Osteocyte (in vitro differentiated cells): Measurements from ENCODE around the gene SPRR1A. TPM values are rescaled to one million over a fixed set of nuclear protein-coding genes. Genes with fewer than 3 reads are reported as not detected.

Experiments
- DNase-seq: peaks from one replicate; pipeline ENCODE4 v3.0.0; 2021; ENCODE audit warnings: mixed read lengths; ENCODE audit not compliant: unreplicated experiment; ENCODE audit errors: extremely low spot score
- H3K27ac Mint-ChIP-seq: one replicate; pipeline ENCODE4 v1.8.0; 2021; ENCODE audit warnings: mild to moderate bottlenecking, mixed read lengths; ENCODE audit not compliant: unreplicated experiment
- H3K27me3 Mint-ChIP-seq: one replicate; pipeline ENCODE4 v1.8.0; 2021; ENCODE audit warnings: mixed read lengths; ENCODE audit not compliant: unreplicated experiment
- H3K36me3 Mint-ChIP-seq: one replicate; pipeline ENCODE4 v1.8.0; 2021; ENCODE audit warnings: mixed read lengths; ENCODE audit not compliant: unreplicated experiment
- H3K4me1 Mint-ChIP-seq: one replicate; pipeline ENCODE4 v1.8.0; 2021; ENCODE audit warnings: mixed read lengths; ENCODE audit not compliant: unreplicated experiment
- H3K4me3 Mint-ChIP-seq: one replicate; pipeline ENCODE4 v1.8.0; 2021; ENCODE audit warnings: mild to moderate bottlenecking, moderate library complexity, mixed read lengths; ENCODE audit not compliant: unreplicated experiment
- H3K9me3 Mint-ChIP-seq: one replicate; pipeline ENCODE4 v1.8.0; 2021; ENCODE audit warnings: mixed read lengths; ENCODE audit not compliant: unreplicated experiment
- total RNA-seq: library from RNA; stranded (reverse); gene quantifications from 2 replicates; pipeline ENCODE4 v1.2.1, GENCODE V29; 2021
- TF ChIP-seq, protein P1 (sequence below): fragments of 200-600 bp; sonication (generic); IDR thresholded peaks from 2 replicates; pipeline ENCODE4 v1.5.0; 2021; ENCODE audit warnings: antibody characterized with exemption, mild to moderate bottlenecking, moderate library complexity

The SPRR1A gene
- total RNA-seq, 1 donor from 2014 or later, result not detected

GRCh38 chr1:152969036-152969435 is 14.8 kb upstream of the SPRR1A start:
- peak; percentile 54 for DNase-seq
- H3K4me3 Mint-ChIP-seq, result no peak overlapping the region
- TF ChIP-seq, protein P1, sequence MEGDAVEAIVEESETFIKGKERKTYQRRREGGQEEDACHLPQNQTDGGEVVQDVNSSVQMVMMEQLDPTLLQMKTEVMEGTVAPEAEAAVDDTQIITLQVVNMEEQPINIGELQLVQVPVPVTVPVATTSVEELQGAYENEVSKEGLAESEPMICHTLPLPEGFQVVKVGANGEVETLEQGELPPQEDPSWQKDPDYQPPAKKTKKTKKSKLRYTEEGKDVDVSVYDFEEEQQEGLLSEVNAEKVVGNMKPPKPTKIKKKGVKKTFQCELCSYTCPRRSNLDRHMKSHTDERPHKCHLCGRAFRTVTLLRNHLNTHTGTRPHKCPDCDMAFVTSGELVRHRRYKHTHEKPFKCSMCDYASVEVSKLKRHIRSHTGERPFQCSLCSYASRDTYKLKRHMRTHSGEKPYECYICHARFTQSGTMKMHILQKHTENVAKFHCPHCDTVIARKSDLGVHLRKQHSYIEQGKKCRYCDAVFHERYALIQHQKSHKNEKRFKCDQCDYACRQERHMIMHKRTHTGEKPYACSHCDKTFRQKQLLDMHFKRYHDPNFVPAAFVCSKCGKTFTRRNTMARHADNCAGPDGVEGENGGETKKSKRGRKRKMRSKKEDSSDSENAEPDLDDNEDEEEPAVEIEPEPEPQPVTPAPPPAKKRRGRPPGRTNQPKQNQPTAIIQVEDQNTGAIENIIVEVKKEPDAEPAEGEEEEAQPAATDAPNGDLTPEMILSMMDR, result no peak
- H3K27me3 Mint-ChIP-seq, result no peaks in the 10 kb centered on the region
- H3K4me1 Mint-ChIP-seq, result no peaks in the 10 kb centered on the region
- H3K9me3 Mint-ChIP-seq, result no peaks in the 10 kb centered on the region
- H3K27ac Mint-ChIP-seq, result no peak overlapping the region
- no peaks in the 10 kb centered on the region for H3K36me3 Mint-ChIP-seq

DNA sequence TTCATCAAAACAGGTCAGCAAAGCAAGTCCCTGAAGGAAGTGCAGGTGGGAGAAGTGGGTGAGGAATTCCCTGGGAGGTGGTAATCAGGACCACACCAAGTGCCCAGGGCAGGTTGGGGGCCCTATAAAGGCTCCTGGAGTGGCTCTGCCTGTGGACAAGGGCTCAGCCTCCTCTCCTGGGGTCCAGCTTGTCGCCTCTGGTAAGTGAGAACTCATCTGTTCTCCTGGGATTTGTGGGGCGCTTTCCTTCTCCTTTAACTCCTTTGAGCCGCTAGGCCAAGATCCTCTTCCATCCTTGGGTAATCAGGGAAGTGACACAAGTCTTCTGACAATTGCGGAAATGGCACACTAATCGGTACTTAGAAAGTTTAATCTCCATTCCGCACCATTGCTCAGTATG is 13.4 kb upstream of the SPRR1A start, which contains the start of gene SPRR4:
TSS of gene SPRR4 (plus strand) at position 154 of the 400 bp plus-strand sequence. CDS start 1,243 bp downstream, outside the sequence.
- H3K4me1 Mint-ChIP-seq, result no peaks in the 10 kb centered on the region
- H3K36me3 Mint-ChIP-seq, result no peaks in the 10 kb centered on the region
- no peaks in the 10 kb centered on the region for H3K9me3 Mint-ChIP-seq
- TF ChIP-seq, protein P1, result no peak
- no peaks in the 10 kb centered on the region for H3K27me3 Mint-ChIP-seq
- no peak within 1 kb of the TSS for H3K4me3 Mint-ChIP-seq
- no peak within 1 kb of the TSS for H3K27ac Mint-ChIP-seq
- peak; percentile 6 for DNase-seq

DNA sequence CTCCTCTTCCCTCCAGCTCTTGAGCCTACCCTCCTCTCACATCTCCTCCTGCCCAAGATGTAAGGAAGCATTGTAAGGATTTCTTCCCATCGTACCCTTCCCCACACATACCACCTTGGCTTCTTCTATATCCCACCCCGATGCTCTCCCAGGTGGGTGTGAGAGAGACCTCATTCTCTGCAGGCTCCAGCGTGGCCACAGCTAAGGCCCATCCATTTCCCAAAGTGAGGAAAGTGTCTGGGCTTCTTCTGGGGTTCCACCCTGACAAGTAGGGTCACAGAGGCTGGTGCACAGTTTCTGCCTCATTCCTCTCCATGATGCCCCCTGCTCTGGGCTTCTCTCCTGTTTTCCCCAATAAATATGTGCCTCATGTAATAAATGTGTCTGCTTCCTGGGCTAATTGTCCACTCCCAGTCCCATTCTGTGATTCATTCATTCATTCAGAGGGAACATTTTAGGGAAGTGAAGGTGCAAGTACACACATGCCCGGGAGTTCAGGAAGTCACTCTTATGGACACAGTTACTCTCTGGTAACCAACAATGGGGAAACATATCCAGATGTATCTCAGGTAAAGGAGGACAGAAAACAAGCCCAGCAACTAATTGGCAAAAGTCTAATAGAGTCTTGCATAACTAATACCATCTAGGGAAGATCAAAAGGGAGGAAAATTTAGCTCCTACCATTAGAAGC is 11.5 kb upstream of the SPRR1A start:
- Mint-ChIP-seq H3K36me3 (no peaks in the 10 kb centered on the region), H3K4me3 (no peak overlapping the region), H3K27me3 (no peaks in the 10 kb centered on the region), H3K9me3 (no peaks in the 10 kb centered on the region), H3K4me1 (no peaks in the 10 kb centered on the region), H3K27ac (no peak overlapping the region)
- TF ChIP-seq, protein P1, result no peak
- DNase-seq, result no peak

DNA sequence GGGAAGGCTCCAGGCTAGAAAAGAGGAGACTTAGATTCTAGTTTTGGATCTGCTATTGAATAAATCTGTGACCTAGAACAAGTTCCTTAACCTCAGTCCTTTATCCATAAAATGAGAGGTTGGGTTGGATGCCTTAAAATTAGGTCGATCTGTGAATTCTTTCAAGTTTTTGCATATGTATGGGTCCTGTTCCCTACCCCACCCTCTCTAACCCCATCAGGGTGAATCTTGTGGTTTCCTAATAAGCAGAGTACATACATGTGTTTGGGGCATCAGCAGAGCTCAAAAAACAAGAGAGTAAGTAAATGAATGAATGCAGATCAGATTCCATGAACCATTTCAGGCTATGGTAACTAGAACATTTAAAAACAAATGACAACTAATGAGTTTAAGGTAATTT is 7.2 kb upstream of the SPRR1A start:
- Mint-ChIP-seq H3K27me3 (no peaks in the 10 kb centered on the region), H3K9me3 (no peaks in the 10 kb centered on the region), H3K36me3 (no peaks in the 10 kb centered on the region), H3K27ac (no peak overlapping the region), H3K4me1 (no peaks in the 10 kb centered on the region), H3K4me3 (no peak overlapping the region)
- TF ChIP-seq, protein P1, result no peak
- DNase-seq, result no peak

DNA sequence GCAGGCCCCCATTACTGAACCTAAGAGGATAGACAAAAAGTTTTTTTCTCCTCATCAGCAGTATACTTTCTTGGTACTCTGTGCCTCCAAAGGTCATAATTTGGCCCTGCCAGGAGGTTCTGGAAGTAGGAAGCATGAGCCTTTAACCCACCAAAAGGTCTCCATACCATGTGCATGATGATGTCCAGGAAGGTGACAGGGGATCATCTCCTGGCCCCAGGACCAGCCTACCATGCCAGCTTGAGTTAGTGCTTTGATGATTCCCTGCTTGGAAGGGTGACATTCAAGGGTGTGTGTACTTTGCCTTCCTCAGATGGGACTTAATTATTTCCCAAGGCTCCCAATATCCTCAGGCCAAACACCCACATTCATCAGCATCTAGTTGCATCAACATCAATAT is 6.3 kb upstream of the SPRR1A start:
- H3K4me3 Mint-ChIP-seq, result no peak overlapping the region
- no peak overlapping the region for H3K27ac Mint-ChIP-seq
- TF ChIP-seq, protein P1, result no peak
- DNase-seq, result no peak
- no peaks in the 10 kb centered on the region for H3K36me3 Mint-ChIP-seq
- H3K4me1 Mint-ChIP-seq, result no peaks in the 10 kb centered on the region
- H3K27me3 Mint-ChIP-seq, result no peaks in the 10 kb centered on the region
- H3K9me3 Mint-ChIP-seq, result no peaks in the 10 kb centered on the region
